NCI-H2196 (cell line): ENCODE data around the gene FAM83G.

Source experiments
- DNase-seq: peaks from one replicate; lab custom pipeline; 2025; ENCODE audit not compliant: unreplicated experiment; lab: John Stamatoyannopoulos, UW

Gene FAM83G

DNA sequence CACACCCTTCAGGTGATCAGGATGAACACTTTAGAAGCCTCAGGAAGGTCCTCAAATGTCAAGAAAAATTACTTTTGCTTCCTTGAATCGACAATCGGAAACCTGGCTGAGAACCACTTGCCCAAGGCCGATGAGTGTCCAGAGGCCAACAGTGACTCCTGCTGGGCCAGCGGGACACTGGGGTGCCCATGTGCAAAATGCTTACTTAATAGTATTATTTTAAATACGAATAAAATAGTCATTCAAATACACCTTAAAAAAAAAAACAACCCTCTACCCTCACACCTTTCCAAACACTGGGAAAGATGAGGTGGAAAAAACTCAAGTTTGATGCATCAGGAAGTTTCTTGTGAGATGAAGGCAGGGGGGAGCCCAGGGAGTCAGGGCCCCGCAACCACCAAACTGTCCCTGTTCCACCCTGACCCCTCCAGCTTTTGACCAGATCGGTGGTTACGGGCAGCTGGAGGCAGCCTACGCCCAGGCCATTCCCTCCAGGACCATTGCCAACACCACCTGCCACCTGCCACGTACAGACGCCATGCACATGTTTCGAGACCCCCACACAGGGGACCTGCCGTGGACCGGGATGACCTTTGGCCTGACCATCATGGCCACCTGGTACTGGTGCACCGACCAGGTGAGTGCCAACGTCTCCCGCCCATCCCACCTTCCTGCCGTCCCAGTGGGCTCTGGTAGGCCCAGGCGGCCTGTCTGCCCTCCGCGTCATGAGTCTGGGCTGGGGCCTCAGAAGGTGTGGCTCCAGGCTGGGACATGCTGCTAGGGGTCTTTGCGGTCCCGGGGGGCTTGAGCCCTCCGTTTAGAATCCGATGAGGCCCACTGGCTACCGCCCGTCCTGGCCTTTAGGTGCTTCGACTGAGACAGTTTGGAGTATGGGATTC lies 33.7 kb downstream of the FAM83G start:
- DNase-seq, result no peak

DNA sequence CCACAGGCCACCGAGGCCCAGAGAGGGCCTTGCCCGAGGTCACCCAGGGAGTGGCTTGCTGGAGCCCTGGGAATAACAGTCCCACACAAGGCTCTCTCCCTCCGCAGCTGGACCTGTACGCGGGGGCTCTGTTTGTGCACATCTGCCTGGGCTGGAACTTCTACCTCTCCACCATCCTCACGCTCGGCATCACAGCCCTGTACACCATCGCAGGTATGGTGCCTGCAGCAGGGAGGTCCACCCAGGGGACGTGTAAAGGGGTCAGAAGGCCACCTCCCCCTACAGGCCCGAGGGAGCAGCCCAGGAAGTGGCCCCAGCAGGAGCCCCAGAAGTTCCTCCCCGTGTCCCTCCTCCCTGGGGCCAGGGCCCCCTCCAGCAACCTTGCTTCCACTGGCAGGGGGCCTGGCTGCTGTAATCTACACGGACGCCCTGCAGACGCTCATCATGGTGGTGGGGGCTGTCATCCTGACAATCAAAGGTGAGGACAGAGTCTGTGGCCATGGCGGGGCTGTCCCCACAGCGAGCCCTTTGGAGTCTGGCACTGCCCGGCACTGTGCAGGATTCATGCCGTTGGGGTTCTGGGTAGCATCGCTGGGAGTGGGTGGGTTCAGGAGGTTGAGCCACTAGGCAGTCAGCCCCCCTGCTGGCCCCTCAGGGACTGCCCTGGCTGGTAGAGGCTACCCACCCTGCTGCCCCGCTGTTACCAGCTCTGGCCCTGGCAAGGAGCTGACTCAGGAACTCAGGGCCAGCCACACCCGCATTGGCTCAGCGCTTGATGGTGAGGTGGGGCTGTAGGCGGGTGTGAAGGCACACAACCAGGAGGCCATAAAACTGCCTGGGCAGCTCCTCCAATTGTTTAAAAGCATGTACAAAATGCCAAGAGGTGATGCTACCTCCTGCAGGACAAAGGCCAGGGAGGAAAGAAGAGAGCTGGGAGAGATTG lies 35.3 kb downstream of the FAM83G start:
- DNase-seq, result no peak

DNA sequence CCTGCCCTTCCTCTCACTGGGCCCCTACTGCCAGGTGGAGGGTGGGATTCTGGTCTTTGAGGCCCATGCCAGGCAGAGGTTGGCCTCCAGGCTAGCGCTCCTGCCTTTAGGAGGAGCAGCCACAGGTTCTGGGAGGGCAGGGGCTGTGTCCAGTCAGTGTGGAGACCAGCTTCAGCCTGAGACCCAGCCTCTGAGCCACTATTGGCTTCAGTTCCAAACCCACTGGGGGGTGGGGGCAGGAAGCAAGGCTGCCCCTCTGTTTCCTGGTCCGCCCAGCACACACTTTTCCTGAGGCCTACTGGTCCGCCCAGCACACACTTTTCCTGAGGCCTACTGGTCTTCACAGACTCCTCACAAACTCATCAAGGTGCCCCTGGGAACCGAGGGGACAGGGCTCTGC lies 36.2 kb downstream of the FAM83G start:
- DNase-seq, result no peak

DNA sequence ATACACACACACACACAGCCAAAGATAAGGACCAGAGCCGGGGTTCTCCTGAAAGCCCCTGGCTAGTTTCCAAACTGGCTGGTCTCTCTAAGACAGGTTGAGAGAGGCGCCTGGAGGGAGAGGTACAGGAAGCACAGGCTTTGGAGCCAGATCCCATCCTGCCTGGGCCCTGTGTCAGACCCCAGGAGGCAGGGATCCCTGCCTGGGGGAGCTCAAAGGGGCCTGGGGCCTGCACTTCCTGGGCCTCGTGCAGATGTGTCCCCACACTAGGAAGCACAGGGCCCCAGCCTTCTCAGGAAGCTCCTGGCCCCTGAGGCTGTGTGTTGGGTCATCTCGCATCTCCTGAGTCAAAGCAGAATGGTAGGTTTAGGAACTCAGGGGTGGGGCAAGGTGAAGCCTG lies 36.6 kb downstream of the FAM83G start:
- DNase-seq, result peak; percentile 1

DNA sequence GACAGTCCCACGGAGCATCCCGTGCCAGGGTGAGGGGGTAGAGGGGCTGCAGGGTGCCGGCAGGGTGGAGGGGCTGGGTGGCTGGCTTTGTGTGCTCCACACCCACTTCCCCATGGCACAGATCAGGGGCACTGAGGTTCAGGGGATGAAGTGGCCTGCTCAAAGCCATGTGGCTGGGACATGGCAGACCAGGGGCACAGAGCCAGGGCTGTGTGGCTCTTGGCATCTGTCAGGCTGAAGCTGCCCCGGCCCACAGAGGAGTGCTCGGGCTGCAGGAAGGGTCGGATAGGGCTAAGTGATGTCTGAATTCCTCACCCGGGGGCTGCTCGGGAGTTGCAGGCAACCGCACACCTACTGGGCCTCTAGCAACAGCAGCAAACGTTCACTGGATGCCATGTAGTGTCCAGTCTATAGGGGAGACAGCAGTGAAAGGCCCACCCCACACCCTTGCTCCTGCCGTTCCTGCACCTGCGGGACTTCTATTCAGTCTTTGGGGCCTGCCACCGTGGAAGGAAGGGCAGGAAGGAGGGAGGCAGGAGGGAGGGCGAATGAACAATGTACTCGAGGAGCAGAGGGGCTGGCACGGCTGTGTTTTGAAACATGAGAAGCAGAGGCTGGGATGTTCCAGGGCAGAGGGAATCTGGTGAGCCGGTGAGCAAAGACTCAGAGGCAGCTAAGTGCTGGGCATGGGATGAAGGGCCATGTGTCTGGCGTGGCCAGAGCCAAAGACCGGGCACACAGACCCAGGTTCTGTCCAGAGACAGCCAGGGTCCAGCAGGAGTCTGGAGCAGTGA lies 37.5 kb downstream of the FAM83G start:
- peak; percentile 3 for DNase-seq

DNA sequence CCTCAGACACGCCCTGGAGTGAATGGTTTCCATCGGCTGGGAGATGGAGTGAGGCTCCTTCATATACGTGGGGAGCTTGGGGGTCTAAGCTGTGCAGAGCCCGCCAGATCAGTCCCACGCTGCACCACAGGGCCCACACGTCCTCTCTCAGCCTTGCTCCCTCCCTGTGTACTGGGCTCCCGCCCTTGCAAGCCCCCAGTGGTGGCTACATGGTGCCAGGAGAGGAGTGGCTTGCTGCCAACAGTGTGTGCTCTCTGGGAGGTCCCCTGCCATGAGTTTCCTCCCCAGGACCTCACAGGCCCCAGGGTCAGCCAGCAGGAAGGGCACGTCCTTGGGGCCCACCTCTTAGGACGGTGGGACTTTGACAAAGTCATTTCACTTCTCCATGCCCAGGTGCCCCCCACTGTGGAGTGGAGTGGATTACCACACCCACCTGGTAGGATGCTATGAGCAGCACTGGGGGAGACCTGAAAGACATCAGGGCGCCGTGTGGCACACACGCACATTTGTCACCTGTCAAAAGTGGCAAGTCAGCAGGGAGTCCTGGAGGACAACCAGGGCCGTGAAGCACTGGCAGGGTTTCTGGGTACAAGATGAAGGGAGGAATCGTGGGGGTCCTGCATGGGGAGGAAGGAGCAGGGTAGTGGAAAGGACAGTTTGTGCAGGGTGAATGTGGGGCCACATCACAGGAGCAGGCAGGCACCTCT lies 38.9 kb downstream of the FAM83G start:
- no peak for DNase-seq

DNA sequence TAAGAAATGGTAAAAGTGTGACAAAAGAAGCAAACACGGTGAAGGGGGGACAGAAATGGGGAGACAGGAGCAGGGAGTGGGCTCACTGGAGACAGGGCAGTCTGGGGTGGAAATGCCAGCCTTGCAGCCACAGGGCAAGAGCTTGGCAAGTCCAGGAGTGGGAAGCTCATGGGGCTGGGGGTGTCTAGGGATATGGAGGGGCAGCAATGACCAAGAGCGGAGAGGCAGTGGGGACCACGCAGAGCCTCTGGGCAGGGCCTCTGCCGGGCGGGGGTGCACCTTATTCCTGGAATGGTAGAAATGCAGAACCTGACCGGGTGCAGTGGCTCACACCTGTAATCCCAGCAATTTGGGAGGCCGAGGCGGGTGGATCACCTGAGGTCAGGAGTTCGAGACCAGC lies 40.0 kb downstream of the FAM83G start:
- no peak for DNase-seq

DNA sequence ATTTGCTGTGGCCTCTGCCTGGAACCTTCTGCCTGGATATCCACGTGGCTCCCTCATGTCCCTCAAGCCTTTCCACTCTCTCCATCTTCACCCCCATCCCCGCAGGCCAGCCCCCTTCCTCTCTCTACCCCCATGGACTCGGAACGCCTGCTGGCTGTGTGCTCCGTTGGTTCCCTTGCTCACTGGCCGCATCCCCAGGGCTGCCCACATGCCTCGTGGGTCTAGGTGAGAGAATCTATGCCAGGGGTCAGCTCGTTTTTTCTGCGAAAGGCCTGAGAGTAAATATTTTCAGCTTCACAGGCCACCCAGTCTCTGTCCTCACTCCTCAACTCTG lies 40.6 kb downstream of the FAM83G start:
- no peak for DNase-seq

DNA sequence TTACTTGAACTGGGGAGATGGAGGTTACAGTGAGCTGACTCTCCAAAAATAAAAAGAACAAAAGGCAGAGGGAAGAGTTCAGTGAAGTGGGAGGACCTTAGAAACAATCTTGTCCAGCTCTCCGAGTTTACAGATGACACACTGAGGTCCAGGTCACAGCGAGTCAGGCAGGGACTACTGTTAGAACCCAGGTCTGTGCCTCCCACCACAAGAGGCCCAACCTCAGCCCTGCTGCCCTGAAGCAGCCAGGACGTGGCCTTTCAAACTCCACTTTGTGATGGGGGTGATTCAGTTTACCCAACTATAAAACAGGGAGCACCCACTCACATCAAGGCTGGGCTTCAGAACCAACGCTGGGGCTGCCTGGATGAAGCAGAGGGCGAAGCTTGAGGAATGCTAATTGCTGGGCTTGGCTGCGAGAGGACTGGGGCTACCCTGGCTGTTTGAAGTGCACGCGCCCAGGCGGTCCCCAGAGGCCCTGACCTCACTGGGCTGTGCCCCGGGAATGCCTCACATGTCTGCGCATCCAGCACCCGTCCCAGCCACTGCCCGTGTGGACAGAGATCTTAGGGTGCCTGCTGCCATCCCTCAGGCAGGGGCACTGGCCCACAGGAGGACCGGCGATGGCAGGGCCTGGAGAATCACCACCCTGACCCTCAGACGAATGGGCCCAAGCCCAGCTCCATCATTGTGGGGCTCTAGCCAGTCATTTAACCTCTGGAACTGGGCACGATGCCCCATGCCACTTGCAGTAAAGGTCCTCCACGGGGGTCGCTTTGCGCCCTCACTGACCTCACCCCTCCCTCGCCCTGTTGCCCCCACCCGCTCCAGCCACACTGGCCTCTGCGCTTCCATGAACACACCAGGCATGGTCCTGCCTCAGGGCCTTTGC lies 41.2 kb downstream of the FAM83G start:
- DNase-seq, result no peak

DNA sequence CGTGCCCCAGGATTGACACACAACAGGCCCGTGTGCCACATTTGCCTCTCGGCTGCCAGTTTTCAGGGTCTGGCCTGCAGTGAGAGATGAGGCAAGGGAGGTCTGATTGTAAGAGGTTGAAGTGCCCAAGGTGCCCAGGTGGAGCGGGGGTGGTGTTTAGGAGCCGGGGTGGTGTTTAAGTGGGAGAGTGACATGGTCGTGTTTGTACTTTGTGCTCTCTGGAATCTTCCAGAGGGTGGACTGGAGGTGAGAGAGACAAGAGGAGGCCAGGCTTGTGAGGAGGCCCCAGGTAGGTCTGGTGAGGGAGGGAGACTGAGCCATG lies 42.1 kb downstream of the FAM83G start:
- no peak for DNase-seq

DNA sequence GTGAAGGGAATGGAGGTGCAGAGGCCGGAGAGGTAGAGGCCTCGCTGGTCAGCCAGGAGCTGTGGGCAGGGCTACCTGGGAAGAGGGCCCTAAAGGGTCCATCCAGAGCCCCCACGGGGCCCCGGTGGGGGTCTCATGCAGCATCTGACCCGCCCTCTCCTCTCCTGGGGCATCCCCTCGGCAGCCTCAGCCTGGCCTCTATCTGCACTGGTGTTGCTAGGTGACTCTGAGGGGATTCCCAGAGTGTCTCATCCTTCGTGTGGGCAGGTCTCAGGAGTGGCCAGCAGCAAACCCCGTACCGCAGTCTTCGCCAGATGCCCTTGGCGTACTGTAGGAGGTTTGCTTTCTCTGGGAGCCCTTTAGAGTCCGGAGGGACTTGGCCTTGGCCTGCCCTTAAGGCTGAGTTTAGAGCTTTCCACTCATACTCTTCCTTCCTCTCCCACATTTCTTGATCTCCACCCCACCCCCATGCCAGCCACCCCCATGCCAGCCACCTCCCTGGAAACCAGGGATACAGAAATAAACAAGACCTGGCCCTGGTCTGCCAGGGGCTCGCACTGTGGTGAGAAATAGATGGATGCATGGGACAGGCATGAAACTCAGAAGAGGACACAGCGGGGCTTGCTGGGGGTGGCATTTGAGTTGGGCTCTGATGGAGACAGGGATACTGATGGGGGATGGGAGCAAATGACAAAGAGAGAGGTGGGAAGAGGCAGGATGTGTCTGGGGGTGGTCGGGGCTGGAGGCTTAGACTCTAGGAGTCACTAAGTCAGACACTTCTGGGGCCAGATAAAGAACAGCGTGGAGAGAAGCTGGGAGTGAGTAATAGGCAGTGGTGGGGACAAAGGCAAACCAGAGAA lies 42.7 kb downstream of the FAM83G start:
- DNase-seq, result no peak

DNA sequence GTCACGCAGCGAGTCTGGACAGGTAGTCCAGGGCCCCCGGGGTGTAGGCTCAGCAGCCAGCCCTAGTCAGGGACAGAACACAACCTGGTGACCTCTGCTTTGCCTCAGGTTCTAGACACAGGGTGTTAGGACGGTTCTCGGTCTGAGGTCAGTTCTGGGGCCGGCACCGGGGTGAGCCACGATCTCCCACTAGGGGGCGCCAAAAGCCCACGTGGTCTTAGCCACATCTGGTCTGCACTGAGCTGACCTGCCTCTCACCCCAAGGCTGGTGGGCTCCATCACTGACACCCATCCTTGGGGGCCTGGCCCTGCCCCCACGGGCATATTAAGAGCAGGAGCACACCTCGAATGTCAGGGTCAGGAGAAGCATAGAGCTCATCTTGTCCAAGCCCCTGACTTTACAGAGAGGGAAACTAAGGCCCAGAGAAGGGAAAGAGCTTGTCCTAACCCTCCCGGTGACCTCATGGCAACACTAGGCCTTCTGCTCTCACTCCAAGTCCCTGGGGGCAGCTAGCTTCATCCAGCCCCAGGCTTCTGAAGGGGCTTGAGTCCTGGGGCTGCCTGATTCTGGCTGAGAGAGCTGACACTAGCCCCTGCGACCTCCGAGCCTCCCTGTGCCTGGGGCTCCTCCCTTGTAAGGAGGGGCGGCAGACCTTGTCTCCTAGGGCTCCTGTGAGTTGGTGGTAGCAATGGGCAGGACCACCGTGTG lies 43.6 kb downstream of the FAM83G start:
- peak; percentile 54 for DNase-seq

DNA sequence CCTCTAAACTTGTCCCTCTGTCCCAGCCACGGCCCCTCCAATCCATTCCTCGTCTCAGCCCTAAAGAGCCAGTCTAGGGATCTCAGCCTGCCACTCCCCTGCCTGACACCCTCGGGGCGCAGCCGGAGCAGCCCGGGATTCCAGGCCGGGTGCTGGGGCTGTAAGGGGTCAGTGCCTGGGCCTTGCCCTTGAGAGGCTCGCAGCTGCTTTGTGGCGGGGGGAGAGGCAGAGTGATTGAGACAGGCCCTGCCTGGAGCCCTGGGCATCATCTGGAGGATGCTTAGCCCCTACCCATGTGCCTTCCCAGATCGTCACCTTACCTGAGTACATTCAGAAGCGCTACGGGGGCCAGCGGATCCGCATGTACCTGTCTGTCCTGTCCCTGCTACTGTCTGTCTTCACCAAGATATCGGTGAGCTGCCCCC lies 44.3 kb downstream of the FAM83G start:
- DNase-seq, result no peak

DNA sequence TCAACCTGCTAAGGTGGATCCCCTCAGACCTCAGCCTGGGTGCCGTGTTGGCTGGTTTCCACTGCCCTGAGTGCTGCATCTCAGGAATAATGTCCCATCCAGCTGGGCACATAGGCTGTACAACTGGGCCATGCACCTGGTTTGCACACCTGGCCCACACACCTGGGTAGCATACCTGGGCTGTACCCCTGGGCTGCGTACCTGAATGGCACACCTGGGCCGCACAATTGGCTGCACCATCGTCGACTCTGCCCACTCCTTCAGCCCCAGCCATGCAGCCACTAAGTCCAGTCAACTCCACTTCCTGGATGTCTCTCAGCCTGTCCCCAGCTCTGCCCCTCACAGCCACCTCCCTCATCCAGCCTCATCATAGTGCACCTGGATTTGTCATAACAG lies 44.7 kb downstream of the FAM83G start:
- no peak for DNase-seq

DNA sequence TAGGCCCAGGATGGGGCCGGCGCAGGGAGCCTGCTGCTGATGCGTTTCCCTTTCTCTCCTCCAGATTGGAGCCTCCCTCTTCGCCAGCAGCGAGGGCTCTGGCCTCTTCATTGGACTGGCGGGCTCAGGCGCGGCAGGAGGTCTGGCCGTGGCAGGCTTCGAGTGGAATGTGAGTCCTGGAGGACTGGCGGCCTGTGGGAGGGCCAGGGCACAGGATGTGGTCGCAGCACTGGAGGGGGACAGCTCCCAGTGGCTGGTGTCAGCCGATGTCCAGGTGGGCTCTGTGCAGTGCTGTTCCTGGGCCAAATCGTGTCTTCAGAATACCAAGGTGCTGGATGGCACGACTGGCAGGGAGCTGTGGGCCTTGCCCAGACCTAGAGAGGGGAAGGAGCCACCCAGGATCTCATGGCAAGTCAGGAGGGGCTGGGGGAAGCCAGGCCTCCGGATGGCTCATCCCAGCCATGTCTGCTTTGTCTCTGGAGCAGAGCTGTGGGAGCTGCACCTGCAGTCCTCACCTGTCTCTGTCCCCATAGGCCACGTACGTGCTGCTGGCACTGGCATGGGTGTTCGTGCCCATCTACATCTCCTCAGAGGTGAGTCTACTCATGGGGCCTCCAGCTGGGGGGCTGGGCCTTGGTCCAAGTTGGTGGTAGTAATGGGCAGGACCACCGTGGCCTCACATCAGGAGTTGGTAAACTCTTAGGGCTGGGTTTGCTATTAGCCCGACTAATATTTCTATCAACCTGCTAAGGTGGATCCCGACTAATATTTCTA lies 45.3 kb downstream of the FAM83G start:
- DNase-seq, result no peak

DNA sequence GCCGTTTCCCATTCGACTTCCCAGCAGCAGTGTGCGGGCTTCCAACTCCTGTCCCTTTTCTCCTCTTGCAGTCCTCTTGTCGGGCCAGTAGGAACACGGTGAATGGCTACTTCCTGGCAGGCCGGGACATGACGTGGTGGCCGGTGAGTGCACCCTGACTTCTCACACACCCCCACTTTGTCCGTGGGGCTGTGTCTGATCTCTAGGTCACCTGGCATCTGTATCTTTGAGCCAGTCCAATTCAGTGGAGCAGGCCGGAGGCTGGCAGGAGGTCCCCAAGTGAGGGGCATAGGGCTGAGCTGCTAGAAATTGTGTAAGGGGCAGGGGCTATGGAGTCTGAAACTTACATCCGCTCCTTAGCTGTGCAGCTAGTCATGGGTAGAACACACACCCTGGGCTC lies 46.0 kb downstream of the FAM83G start:
- no peak for DNase-seq

DNA sequence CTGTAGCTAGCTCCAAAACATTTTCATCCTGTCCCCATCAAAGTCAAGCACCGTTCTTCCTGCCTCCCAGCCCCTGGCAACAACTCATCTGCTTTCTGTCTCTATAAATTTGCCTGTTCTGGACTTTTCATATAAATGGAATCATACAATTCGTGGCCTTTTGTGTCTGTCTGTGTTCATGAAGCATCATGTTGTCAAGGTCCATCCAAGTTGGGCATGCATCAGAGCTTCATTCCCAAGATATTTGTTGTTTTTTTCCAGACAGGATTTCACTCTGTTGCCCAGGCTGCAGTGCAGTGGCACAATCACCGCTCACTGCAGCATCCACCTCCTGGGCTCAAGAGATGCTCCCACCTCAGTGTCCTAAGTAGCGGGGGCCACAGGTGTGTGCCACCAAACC lies 46.7 kb downstream of the FAM83G start:
- DNase-seq, result no peak

DNA sequence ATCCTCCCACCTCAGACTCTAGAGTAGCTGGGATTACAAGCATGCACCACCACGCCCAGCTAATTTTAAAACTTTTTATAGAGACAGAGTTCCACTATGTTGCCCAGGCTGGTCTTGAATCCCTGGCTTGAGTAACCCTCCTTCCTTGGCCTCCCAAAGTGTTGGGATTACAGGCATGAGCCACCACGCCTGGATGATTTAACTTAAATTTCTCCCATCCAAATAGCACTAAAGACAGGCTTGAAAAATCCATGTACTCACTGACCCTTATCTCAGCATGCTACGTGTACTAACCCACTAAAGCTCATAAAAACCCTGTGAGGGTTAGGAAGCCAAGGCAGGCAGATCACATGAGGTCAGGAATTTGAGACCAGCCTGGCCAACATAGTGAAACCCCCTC lies 48.0 kb downstream of the FAM83G start:
- DNase-seq, result no peak
